NCI-H446 (cell line): ENCODE results near the gene FCHO2.
"Not testable (repeated sequence)": the region's sequence is repeated elsewhere in the genome, so short reads cannot be mapped to it uniquely, and the experiment has no call there.

Experiments
- DNase-seq, 2 experiments: peaks; one replicate each; lab custom pipeline; 2025; lab: John Stamatoyannopoulos, UW

FCHO2 gene

DNA sequence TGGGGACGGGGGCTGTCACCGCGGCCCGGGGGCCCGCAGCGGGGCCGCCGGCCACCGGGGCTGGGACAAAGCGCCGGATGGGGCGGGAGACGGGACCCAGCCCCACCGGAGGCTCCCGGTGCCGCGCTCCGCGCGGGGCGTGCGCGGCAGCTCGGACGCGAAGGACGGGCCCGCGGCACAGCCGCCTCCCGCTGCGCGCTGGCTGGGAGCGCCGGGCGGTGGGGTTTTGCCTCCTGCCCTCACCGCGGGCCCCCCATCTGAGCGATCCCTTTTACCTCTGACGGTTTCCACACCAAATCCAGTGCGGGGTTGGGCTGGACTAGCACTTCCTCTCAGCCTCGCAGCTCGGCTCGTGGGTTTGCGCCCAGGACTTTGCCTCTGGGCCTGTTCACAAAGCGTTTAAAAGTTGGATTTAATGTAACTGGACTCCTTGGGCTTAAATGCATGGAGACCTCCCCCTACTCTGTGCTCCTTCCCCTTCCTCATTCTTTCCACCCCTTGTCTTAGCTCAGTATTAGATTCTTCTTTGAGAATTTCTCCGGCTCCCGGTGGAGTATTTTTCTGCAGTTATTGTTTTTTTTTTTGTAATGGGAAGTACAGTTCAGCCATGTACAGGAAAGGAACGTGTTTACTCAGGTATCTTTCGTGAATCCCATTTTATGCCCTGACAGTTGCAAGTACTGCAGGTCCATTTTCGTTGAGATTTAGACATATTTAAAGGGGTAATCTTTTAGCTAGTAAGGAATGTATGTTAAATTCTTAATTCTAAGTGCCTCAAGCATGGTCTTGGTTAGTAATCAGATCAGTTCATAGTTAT, 691 bp downstream of the FCHO2 start:
- peak; percentile 17 to 39 for DNase-seq

DNA sequence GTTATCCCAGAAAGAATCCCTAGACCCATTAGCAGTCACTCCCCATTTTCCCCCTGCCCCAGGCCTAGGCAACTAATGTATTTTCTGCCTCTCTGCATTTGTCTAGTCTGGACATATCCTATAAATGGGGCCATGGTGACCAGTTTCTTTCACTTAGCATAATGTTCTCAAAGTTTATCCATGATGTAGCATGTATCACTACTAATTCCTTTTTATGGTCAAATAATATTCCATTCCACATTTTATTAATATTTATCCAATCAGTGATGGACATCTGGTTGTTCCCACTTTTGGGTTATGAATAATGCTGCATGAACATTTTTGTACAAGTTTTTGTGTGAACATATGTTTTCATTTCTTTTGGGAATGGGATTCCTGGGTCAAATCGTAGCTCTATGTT, 1.5 kb downstream of the FCHO2 start:
- DNase-seq = no peak

DNA sequence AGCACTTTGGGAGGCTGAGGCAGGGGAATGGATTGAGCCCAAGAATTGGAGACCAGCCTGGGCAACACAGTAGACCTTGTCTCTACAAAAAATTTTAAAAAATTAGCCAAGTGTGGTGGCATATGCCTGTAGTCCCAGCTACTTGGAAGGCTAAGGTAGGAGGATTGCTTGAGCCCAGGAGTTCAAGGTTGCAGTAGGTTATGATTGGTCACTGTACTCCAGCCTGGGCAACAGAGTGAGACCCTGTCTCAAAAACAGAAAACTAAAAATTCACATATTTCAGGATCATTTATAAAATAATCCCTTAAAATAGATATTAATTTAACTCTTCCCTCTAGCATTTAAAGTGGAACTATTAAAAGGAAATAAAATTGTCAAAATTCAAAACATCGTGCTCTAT, 3.4 kb downstream of the FCHO2 start:
- no peak for DNase-seq

DNA sequence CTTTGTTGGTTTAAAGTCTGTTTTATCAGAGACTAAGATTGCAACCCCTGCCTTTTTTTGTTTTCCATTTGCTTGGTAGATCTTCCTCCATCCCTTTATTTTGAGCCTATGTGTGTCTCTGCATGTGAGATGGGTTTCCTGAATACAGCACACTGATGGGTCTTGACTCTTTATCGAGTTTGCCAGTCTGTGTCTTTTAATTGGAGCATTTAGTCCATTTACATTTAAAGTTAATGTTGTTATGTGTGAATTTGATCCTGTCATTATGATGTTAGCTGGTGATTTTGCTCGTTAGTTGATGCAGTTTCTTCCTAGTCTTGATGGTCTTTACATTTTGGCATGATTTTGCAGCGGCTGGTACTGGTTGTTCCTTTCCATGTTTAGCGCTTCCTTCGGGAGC, 18.6 kb downstream of the FCHO2 start:
- DNase-seq = not testable (repeated sequence)

DNA sequence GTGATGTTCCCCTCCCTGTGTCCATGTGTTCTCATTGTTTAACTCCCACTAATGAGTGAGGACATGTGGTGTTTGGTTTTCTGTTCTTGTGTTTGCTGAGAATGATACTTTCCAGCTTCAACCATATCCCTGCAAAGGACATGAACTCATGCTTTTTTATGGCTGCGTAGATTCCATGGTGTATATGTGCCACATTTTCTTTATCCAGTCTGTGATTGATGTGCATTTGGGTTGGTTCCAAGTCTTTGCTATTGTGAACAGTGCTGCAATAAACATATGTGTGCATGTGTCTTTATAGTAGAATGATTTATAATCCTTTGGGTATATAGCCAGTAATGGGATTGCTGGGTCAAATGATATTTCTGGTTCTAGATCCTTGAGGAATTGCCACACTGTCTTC, 21.0 kb downstream of the FCHO2 start:
- DNase-seq = not testable (repeated sequence)

DNA sequence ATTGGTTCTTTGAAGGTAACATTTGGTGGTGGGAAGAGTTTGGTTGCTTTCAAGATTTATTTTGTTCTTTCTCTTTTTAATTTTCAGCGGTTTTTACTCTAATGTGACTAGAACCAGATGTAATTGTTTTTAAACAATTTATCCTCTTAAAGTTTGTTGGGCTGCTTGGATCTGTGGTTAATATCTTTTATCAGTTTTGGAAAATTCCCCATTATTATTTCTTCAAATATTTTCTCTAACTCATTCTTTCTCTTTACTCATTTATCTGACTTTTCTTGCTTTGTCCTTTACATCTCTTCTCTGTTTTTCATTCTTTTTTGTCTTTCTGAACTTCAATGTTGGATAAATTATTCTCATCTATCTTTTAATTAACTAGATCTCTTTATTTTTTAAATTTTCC, 29.9 kb downstream of the FCHO2 start:
- no peak for DNase-seq

DNA sequence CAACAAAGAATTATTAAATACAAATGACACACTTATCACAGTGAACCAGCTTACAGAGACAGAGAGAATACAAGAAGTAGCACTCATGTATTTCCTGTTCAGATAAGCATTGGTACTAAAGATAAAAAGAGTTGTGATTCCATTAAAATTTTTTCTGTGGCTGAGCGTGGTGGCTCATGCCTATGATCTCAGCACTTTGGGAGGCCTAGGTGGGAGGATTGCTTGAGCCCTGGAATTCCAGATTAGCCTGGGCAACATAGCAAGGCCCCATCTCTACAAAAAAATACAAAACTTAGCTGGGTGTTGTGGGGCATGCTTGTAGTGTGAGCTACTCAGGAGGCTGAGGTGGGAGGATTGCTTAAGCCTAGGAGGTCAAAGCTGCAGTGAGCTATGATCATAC, 32.9 kb downstream of the FCHO2 start:
- no peak for DNase-seq

DNA sequence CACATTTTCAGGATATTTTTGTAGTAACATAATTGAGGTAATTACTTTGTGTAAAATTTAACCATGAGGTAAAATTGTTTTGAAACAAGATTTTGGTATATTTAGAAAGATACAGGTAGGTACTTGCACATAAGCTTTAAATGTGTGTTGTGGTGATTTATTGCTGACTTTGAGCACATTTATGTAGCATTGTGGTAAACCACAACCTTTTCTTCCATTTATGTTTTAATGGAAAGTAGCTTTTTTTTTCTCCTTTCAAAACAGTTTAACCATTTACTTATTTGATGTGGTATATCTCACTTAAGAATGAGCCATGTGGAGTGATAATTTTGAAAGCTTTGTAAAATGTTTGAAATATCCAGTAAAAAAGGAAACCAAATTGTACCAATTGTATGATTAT, 35.6 kb downstream of the FCHO2 start:
- DNase-seq = no peak

DNA sequence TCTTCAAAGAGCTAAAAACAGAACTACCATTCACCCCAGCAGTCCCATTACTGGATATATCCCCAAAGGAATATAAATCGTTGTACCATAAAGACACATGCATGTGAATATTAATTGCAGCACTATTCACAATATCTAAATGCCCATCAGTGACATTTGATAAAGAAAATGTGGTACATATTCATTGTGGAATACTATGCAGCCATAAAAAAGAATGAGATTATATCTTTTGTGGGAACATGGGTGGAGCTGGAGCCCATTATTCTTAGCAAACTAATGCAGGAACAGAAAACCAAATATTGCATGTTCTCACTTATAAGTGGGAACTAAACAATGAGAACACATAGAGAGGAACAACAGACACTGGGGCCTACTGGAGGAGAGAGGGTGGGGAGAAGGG, 38.7 kb downstream of the FCHO2 start:
- DNase-seq = no peak

DNA sequence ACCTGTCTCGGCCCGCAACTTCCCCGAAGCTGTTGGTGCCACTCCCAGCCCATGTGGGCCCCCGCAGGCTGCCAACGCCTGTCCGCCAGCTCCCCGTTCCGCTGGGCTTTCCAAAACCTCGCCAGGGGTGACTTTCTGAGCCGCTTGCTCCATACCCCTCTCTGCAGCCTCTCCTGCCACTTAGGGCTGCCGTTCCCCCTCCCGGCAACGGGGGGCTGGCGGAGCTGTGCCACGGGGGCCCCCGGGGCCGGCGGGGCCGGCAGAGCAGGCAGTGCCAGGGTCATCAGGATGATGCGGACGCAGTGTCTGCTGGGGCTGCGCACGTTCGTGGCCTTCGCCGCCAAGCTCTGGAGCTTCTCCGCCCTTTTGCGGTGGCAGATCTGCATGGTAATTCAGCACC, 40.8 kb downstream of the FCHO2 start:
- DNase-seq = no peak

DNA sequence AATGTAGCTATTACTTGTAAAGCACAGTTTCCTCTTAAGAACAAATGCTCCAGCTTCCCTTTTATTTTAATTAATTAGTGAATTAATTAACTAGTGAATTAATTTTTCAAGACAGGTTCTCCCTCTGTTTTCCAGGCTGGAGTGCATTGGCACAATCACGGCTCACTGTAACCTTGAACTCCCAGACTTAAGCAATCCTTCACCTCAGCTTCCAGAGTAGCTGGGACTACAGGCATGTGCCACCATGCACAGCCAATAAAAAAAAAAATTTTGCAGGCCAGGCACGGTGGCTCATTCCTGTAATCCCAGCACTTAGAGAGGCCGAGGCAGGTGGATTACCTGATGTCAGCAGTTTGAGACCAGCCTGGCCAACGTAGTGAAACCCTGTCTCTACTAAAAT, 44.1 kb downstream of the FCHO2 start:
- DNase-seq = no peak

DNA sequence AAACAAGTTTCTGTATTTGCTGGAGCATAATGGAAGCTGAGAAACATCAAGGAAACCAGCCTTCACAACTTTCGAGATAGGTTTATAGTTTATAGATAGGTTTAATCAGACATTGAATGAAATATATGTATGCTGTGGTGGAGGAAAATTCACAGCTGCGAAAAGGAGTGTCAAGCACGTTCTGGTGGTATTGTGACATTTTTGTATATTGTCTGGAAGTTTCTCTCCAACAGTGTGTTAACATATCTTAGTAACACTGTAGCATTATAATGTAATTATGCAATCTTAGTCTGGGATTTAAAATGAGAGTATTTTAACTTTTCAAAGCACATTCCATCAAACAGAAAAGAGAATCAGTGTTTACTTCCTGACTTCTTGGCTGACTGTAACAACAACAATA, 50.0 kb downstream of the FCHO2 start:
- no peak for DNase-seq

DNA sequence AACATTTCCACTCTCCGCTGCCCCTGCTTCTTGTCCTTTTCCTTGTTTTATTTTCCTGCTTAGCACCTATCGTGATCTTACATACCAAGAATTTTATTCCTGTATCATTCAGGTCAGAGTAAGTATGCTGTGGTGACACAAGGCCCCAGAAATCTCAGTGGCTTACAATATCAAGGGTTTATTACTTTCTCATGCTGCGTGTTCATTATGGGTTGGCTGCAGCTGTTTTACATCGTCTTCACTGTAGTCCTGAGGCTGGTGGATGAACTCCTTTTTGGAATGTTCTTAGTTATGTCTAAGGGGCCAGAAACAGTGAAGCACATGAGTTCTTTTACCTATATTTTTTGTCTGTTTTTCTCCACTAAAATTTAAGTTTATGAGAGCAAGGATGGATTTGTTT, 51.2 kb downstream of the FCHO2 start:
- no peak for DNase-seq

DNA sequence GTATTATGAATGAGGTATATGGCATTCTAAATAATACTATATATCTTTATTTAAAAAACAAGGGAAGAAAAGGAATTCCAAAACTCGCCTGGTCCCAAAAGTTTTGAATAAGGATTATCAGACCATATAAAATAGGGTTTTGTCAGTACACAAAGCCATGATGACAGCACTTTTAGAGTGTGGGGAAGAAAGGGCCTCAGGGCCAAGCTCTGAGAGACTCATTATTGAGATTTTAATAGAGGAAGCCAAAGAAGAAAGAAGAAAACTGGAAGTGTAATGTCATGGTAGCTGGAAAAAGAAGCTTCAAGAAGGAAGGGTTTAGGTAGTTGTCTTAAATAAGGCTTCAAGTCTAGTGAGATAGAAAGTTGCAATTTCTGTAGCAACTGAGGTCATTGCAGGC, 53.0 kb downstream of the FCHO2 start:
- no peak for DNase-seq

DNA sequence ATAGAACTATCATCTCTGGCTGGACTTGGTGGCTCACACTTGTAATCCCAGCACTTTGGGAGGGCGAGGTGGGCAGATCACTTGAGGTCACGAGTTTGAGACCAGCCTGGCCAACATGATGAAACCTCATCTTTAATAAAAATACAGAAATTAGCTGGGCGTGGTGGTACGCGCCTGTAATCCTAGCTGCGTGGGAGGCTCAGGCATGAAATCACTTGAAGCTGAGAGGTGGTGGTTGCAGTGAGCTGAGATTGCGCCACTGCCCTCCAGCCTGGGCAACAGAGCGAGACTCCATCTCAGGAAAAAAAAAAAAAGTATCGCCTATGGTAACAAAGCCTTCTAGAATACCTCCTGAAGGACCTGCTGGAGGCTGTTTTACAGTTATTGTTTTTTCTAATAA, 55.8 kb downstream of the FCHO2 start:
- not testable (repeated sequence) for DNase-seq

DNA sequence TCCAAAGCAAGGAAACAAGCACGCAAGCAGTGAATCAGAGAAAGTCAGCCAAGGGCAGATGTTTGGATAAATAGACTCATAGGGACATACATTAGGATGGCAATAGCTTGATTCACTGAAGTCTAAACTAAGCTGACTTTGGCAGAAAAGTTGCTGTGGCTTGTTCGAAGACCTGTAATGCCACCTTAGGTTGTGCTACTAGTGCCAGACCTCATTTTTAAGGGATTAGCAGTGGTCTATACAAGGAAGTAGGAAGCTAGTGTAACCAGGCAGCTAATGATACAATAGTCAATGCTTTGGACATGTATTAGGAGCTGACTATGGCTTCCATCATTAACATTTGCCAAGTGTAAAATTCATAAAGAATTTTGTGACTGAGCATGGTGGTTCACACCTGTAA, 63.1 kb downstream of the FCHO2 start:
- DNase-seq = no peak

DNA sequence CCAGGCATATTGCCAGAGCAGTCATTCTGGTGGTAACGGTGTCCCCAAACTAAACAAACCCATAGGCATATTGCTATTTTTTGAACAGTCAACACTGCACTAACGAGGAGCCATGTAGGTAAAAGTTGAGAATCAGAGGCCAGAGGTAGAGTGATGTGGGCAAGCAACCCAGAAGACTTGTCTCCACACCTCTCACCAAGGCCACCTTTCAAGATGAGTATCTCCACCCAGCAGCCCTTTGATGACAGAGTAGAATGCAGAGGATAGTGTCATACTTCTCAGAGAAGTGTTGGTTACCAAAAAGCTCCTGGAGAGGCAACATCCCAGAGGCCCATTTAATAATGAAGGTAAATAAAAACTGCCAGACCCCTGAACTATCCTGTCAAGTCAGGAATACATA, 63.9 kb downstream of the FCHO2 start:
- DNase-seq = no peak

DNA sequence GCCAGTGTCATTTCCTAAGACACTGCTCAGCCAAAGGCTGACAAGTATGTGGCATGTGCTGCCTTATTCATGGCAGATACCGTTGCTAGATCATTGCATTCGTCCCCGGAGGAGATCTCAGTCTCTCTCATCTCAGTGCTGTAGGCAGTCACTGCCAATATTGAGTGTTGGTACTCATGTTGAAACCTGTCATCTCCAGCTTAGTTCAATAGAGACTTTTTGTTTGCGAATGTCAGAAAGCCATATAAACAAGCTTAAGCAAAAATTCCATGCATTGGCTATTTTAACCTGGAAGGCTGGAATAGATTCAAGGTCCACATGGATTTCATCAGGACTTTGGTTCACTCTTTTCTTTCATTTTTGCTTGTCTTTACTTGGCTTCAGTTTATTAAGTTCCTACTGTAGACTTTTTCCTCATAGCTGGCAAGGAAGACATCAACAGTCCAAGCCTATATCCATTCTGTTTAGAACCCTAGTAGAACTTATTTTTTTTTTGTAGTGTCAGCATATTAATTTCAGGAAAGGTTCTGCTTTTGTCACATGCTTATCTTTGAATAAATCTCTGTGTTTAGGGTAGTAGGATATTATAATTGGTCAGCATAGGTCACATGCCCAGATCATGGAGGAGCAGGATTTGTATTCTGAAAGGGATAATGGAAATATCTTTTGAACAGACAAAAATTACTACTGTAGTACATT, 66.8 kb downstream of the FCHO2 start:
- no peak for DNase-seq

DNA sequence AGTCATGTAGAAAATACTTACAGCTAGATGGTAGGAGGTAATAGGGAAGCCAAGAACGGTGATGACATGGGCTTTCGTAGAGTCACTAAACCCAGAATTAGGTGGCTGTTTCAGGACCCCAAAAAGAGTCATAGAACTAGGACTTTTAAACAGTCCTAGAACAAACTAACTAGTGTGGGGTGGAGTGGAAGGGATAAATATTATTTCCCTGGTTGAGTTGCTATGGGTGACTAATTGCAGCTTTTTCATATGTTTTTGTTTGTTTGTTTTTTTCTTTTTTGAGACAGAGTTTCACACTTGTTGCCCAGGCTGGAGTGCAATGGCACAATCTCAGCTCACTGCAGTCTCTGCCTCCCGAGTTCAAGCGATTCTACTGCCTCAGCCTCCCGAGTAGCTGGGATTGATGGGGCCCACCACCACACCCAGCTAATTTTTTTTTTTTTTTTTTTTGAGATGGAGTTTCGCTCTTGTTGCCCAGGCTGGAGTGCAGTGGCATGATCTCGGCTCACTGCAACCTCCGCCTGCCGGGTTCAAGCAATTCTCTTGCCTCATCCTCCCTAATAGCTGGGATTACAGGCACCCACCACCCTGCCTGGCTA, 69.2 kb downstream of the FCHO2 start:
- DNase-seq = not testable (repeated sequence)

DNA sequence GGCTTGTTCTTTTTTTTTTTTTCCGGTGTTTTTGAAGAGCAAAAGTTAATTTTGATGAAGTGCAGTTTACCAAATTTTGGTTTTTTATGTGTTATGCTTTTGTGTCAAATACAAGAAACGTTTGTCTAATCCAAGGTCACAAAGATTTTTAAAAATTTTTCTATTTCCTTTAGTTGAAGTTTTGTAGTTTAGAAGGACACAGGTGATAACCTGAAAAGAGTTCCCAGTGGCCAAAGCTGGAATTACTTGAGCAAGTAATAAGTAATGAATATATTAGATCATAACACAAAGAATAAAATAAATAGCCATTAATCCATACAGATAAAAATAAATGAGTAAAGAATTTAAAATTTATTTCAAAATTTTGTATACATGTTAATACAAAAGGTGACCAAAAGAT, 71.5 kb downstream of the FCHO2 start:
- DNase-seq = no peak

DNA sequence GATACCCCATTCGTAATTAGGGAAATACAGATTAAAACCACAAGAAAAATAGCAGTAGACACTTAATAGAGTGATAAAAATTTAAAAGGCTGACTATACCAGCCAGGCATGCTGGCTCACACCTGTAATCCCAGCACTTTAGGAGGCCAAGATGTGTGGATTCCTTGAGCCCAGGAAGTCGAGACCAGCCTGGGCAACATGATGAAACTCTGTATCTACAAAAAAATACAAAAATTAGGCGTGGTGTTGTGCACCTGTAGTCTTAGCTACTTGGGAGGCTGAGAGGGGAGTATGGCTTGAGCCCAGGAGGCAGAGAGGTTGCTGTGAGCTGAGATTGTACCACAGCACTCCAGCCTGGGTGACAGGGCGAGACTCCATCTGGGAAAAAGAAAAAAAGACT, 72.0 kb downstream of the FCHO2 start:
- no peak for DNase-seq

DNA sequence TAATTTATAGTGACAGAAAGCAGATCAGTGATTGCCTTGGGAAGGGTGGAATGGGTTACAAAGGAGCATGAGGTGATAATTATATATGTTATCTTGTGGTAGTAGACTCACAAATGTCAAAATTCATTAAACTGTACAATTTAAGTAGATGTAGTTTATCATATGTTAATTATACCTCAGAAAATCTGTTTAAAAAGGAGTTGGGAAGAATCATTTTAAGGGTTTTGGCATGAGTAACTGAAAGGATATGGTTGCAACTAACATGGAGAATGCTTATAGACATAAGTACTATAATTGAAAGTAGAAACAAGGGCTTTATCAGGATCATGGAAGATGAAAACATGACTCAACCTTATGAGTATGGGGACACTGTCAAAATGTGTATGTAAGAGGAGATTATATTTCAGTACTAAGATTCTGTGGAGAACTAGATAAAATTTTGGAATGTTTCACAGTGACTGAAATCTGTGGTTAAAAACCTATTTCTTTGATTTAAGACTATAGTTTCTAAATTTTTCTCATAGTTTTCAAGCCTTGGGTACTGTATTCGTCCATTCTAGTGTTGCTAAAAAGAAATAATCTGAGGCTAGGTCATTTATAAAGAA, 73.3 kb downstream of the FCHO2 start:
- no peak for DNase-seq

DNA sequence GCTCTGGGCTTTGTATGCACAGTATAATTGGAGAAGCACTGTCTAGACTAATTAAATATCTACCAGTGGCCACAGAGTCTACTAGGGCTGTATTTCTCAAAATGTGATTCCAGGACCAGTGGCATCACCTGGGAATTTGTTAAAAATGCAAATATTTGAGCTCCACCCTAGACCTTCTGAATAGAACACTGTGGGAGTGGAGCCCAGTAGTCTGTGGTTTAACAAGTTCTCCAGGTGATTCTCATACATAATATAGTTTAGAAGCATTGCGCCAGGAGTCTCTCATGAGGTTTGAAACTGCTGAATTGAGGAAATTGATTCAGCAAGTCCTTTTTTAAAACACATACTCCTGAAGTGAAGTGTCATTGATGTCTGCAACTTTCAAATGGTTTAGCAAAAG, 74.7 kb downstream of the FCHO2 start:
- no peak for DNase-seq
